Measurements from ENCODE around the gene ZNF429.
"Not testable (repeated sequence)": the region's sequence is repeated elsewhere in the genome, so short reads cannot be mapped to it uniquely, and the experiment has no call there.

Gene ZNF429

DNA sequence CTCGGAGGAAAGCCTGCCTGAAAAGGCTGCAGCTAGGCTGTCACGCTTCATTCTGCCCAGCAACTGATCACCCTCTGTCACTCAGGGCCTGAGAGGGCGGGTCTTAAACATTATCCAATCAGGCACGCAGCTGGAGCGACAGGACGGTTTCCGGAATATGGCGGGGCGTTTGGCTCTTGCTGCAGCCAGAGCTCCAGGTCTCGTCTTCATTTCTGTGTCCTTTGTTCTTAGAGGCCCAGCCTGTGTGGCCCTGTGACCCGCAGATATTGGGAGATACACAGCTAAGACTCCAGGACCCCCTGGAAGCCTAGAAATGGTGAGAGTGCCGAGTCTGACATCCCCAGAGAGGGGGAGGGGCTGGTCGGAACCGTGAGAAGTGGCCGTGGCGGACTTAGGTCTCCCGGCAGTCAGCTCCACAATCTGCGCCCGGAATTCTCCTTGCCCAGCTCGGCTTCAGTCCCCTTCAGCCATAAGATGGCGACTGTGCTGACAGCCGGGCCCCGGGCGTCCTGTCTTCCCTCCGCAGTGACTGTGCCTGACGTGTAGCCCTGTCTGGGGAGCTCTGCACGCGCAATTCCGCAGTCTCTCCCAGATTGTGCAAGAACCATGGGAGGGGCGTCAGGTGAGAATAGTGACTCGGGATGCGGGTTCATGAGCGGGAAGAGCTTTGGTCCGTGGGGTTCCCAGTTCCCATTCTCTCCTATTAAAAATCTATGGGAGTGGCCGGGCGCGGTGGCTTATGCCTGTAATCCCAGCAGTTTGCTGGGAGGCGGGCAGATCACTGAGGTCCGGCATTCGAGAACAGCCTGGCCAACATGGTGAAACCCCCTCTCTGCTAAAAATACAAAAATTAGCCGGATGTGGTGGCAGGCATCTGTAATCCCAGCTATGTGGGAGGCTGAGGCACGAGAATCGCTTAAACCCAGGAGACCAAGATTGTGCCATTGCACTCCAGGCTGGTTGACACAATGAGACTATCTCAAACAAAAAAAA, at the start of gene ZNF429:
TSS of gene ZNF429 (plus strand) at position 144 of the 993 bp plus-strand sequence. CDS start at position 314, 170 bp downstream.
- peak; percentile 92 to 95 for DNase-seq

DNA sequence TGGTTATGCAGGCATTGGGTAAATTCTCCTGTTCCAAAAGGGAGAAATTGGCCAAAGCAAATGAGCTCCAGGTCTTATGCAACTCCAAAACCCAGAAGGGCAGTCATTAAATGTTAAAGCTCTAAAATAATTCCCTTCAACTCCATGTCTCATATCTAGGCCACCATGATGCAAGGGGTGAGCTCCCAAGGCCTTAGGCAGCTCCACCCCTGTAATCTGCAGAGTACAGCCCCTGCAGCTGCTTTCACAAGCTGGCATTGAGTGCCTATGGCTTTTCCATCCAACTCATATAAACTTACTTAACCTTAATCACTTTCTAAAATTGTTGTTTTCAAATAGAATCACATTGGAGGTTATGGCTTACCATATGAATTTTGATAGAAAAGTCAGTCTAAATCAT, 44.7 kb upstream of the ZNF429 start:
- DNase-seq: no peak

DNA sequence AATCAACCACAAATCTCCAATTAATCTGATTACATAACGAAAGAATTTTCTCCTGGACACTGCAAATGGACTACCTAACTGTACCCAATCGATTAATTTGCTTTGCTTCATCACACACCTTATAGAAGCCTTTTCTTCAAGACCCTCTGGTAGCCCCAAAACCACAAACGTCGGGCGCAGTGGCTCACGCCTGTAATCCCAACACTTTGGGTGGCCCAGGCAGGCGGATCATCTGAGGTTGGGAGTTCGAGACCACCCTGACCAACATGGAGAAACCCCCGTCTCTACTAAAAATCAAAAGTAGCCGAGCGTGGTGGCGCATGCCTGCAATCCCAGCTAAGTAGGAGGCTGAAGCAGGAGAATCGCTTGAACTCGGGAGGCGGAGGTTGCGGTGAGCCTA, 42.9 kb upstream of the ZNF429 start:
- DNase-seq: no peak

DNA sequence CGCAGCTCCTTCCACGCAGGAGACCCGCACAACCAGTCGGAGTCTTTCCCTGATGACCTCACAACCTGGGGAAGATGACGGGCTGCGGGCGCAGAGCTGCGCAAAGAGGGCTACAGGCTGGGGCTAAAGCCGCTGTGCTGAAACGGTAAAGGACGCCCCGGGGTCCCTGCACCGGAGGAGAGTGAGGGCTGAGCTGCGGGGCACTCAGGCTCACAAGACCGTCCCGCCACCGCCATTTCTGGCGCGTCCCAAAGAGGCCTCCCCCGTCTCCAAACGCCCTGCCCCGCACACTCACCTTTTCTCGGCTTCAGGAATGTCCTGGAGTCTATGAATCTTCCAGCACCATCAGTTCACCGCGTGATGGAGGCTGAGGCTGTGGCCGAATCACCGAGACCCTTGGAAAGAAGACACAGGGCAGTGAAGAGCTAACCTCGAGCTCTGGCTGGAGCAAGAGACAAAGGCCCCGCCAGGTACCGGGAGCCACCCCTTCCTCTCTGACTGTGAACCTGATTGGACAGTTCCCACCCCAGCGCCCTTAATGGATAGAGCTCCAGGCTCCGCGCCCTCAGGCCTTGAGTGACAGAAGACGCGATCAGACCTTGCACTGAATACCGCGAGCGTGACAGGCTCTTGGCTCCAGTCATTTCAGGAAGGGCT, 41.8 kb upstream of the ZNF429 start:
- peak; percentile 30 to 48 for DNase-seq

DNA sequence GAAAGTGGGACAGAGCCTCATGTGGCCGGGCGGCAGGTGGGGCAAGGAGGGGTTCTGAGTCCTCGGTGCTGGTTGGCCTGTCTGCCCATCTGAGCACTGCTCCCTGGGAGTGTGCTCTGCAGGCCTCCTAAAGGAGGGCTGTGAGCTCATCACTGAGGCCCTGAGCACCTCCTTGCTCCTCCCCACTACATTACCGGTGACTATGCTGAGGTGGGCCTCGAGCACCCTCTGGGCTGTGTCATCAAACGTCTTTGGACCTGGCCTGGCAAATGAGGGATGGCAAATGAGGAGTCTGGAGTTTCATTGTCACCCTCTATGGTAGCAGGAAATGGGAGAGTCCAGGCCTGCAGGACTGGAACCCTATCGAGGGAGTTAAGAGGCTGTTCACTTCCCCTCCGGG, 38.8 kb upstream of the ZNF429 start:
- no peak for DNase-seq

DNA sequence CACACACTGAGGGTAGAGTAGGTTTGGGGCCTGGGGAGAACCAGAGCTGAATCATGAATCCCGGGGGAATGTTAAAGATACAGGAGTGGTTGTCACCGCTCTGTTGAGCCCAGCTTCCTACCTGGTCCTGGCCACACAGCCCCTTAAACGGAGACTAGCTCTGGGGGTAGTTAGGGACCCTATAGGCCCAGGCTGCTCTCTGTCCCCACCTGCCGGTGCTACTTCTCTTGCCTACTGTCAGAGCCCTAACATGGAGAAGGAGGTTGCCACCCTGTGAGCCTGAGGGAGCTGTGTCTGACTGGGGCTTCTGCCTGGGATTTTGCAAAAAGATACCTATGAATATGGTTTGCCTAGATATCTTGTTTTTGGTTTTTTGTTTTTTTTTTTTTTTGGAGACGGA, 36.6 kb upstream of the ZNF429 start:
- DNase-seq: no peak

DNA sequence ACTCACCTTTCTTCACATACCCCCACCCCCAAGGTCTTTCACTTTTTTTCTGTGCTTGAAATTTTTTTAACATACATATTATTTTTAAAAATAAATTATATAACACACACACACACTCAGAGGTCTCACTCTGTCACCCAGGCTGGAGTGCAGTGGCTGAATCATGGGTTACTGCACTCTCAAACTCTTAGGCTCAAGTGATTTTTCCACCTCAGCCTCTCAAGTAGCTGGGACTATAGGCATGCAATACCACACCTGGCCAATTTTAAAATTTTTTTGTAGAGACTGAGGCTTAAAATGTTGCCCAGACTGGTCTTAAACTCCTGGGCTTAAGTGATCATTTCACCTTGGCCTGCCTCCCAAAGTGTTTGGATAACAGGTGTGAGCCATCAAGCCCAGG, 32.9 kb upstream of the ZNF429 start:
- no peak for DNase-seq

DNA sequence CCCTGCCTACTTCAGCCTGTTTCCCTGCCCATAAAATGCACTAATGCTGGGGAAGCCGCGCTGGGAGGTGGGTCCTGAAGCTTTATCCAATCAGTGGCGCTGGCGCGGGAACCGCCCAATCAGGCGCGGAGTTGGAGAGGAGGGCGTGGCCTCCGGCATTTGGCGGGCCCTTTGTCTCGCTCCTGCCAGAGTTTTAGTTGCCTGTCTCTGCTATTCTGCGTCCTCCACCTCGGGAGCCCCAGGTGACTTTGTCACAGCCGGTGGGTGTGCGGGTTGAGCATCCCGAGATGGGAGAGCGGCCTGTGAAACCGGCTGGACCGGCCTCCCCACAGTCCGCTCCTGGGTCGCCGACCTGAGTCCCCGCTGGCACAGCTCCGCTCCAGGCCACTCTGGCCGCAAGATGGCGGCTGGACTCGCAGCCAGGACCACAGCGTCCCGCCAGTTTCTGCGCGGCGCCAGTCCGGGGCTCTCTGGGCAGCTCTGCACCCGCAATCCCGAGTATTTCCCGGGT, 30.7 kb upstream of the ZNF429 start:
- peak; percentile 68 to 81 for DNase-seq

DNA sequence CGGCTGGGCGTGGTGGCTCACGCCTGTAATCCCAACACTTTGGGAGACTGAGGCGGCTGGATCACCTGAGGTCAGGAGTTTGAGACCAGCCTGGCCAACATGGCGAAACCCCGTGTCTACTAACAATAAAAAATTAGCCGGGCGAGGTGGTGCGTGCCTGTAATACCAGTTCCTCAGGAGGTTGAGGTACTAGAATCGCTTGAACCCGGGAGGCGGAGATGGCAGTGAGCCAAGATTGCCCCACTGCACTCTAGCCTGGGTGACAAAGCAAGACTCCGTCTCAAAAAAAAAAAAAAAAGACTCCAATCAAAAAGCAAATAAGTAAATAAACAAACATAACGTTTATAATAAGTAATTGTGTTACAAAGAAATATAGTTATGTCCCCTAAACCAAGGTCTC, 23.0 kb upstream of the ZNF429 start:
- not testable (repeated sequence) for DNase-seq

DNA sequence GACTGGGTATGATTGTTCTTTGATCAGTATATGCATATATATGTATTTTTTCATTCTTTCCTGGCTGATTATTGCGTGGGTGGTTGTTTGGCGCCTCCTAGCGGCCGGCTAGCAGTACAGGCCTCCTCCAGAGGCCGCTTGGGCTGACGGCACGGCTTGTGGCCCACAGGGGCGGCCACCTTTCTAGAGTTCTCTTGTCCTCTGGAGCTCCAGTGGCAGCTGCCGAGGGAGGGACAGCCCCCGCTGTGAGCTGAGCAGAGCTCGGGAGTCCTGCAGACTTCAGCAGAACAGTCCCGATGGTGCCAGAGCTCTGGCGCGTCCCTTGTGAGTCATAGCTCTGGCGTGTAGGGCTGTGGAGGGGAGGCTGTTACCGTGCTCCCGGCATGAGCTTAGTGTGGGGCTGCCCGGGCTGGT, 22.5 kb upstream of the ZNF429 start:
- DNase-seq: peak; percentile 49 to 80

DNA sequence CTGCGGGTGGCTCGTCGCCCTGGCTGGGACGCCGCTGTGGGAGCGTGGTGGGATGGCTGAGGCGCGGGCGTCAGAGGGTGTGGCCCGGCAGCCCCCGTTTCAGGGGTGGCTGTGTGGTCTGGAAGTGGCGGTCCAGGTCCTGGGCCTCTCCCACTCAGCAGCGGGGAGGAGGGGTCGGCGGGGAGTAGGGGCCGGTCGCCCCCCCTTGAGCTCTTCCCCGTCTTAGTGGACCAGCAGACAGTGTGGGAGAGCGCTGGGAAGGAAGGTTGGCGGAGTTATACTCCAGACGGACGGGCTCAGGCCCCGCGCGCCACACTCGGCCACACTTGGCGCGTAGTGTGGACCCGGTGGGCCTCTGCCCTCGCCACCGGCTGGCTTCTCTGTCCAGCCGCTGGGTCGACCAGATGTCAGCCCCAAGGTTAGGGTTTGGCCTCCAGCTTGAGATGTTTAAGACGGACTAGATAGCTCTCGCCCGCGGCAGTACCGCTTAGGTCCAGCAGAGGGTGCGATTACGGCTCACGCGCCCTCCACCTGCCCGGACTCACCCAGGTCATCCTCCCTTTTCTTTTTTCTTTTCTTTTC, 21.7 kb upstream of the ZNF429 start:
- DNase-seq: peak; percentile 22 to 76

DNA sequence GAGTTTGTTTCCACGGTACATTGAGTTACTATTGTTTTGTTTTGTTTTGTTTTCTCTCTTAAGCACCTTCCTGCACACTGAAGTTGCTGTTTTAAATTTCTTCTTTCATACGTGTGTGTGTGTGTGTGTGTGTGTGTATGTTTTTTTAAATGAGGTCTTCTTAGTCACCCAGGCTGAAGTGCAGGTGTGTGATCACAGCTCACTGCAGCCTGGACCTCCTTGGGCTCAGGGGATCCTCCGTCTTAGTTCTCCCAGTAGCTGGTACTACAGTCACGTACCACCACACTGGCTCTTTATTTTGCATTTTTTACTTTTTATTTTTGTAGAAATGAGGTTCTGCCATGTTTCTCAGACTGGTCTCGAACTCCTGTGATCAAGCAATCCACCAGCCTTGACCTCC, 20.8 kb upstream of the ZNF429 start:
- no peak for DNase-seq

DNA sequence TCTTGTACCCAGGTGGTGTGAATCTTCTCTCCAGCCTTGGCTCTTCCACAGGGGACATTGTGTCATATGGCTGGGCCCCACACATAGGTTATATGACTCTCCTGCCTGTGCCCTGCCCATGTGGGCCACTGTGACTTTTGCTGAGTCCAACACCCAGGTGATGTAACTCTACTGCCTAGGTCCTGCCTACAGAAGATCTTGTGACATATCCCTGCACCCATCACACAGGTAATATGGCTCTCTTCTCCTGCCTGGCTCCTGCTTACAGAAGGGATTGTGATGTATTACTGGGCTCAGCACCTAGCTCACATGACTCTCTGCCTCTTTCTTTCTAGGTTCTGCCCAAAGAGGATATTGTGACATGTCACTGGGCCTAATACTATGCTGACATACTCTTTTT, 19.5 kb upstream of the ZNF429 start:
- DNase-seq: no peak

DNA sequence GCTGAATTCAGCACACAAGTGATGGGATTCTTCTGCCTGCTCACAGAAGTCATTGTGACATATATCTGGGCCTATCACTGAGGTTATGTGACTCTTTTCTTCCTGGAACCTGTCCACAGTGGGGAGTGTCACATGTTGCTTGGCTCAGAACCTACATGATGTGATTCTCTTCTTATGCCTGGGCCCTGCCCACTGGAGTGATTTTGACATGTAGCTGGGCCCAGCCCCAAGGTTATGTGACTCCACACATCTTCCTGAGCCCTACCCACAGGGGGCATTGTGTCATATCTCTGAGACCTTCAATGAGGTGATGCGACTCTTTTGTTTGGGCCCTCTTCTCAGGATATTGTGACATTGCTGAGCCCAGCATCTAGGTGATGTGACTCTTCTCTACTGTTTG, 17.4 kb upstream of the ZNF429 start:
- DNase-seq: no peak

DNA sequence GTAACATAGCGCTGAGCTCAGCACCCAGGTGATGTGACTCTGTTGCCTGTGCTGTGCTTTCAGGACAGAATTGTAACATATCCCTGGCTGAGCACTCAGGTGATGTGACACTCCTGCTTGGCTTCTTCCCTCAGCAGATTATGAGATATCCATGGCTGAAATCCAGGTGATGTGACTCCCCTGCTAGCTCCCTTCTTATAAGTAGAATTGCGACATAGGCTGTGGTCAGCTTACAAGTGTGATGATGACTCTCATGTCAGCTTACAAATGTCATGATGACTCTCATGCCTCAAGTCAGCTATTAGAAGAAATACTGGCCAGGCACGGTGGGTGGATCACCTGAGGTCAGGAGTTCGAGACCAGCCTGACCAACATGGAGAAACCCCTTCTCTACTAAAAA, 14.3 kb upstream of the ZNF429 start:
- DNase-seq: no peak

DNA sequence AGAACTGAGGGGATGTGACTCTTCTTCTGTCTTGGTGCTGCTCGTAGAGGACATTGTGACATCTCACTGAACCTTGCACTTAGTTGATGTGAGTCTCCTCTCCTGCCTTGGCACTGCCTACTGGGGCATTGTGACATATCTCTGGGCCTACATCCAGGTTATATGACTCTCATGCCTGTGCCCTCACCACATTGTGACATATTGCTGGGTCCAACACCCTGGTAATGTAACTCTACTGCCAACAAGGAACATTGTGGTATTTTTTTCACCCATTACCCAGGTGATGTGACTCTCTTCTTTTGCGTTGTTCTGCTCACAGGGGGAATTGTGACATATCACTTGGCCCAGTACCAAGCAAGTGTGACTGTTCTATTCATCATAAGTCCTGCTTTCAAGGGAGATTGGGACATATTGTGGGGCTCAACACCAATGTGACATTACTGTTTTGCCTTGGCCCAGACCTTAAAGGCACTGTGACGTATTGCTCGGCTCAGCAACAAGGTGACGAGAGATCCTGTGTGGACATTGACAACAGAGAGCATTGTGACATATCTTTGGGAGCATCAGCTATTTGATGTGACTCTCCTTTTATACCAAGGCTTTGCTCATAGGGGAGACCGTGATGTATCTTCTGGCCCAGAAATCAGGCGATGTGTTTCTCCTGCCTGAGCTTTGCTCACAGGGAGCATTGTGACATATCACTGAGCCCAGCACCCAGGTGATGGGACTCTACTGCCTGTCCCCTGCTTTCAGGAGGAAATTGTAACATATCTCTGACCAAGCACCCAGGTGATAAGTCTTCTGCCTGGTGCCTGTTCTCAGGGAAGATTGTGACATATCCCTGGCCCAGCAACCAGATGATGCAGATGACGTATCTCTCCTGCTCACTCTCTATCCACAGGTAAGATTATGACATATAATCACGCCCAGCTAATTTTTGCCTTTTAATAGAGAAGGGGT, 12.2 kb upstream of the ZNF429 start:
- no peak for DNase-seq

DNA sequence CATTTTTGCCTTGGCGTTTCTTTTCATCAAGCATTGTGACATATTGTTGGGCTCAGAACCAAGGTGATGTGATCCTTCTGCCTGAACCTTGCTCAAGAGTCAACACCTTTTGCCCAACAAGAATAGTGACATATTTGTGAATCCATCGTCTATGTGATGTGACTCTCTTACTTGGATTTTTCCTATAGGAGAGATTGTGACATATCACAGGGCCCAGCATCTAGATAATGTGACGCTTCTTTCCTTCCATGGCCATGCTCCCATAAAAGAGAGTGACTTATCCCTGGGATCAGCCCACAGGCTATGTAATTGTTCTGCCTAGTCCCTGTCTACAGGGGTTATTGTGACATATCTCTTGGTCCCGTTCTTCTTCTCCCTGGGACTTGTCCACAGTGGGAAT, 8.5 kb upstream of the ZNF429 start:
- DNase-seq: no peak

DNA sequence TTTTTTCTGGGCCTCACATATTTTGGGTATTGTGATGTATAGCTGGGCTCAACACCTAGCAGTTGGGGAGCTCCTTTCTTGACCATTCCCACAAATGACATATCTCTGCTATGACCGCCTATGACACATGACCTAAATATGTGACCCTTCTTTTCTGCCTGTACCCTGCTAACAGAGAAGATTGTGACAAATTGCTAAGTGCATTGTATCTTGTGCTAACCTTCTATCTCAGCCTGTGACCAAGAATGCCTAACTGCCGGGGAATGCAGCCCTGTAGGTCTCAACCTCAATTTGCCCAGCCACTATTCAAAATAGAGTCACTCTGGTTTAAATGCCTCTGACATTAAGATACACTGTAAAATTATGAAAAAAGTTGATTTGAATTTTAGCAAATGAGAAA, 6.8 kb upstream of the ZNF429 start:
- no peak for DNase-seq

DNA sequence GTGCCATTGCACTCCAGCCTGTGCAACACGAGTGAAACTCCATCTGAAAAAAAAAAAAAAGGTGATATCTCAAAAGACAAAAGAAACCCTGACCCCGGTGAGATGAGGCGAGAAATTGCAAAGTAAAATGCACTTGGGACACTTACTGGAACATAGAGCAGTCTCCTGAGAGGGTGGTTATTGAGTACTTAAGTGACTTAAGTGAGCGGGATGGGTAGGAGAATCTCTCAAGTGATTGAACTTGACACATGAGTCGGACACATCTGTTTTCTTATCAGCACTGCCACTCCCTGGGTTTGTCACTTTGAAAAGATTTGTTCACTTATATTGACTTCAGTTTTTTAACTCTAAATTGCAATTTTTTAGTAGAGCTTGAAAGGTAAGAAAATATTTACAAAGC, 2.8 kb downstream of the ZNF429 start:
- no peak for DNase-seq

DNA sequence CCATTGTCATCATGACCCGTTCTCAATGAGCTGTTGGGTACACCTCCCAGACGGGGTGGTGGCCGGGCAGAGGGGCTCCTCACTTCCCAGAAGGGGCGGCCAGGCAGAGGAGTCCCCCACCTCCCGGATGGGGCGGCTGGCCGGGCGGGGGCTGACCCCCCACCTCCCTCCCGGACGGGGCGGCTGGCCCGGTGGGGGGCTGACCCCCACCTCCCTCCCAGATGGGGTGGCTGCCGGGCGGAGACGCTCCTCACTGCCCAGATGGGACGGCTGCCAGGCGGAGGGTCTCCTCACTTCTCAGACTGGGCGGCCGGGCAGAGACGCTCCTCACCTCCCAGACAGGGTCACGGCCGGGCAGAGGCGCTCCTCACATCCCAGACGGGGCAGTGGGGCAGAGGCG, 5.7 kb downstream of the ZNF429 start:
- not testable (repeated sequence) for DNase-seq

DNA sequence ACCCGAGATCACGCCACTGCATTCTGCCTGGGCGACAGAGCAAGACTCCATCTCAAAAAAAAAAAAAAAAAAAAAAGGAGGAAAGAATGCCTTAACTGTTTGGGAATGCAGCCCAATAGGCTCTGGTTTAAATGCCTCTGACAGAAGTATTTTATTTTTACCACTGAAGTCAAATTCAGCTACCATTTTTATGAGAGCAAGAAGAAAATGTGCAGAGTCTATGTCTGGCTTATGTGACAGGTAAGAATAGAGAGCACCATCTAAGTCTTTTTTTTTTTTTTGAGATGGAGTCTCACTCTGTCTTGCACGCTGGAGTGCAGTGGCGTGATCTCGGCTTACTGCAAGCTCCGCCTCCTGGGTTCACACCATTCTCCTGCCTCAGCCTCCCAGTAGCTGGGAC, 7.2 kb downstream of the ZNF429 start:
- DNase-seq: not testable (repeated sequence)

DNA sequence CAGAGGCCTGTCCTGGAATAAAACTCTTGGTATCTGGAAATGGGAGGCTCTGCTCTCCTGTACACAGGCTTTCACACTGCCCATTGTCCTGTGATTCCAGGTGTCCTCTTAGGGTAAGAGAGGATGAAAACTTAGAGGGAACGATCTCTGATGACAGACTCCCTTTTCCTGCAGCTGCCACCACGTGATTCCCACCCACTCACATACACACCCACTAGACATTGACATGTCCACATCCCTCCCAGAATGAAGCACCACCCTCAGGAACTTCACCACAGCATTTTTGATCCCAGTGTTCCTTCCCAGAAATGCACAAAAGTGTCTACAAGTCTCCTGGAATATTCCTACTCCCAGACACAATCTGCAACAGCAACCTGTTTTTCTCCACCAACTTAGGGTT, 8.2 kb downstream of the ZNF429 start:
- no peak for DNase-seq
